Omental fat pad (tissue), 4 donors: ENCODE results near the gene NCAN. TPM values are rescaled to one million over a fixed set of nuclear protein-coding genes. Genes with fewer than 3 reads are reported as not detected.

Source experiments
- ATAC-seq: fragments of 150-250 bp; one replicate; pipeline ENCODE4 v1.9.1; 2016; ENCODE audit warnings: mild to moderate bottlenecking, moderate library complexity; ENCODE audit not compliant: low FRiP score
- DNase-seq: peaks from one replicate; pipeline ENCODE4 v3.0.0-alpha.2; 2019; ENCODE audit warnings: low spot score
- CTCF ChIP-seq, 3 donors: fragments of 450-650 bp; IDR thresholded peaks; one replicate each; pipeline ENCODE4 v1.5.1; 2016 to 2017; ENCODE audit warnings: antibody characterized with exemption in 3 of 3, mild to moderate bottlenecking in 3 of 3, moderate library complexity in 2 of 3
- small RNA-seq: library from RNA; depleted of rRNA; stranded (forward); fragments of <200 nt; gene quantifications from one replicate; pipeline ENCODE3, GENCODE V24; 2016
- total RNA-seq, 4 donors: library from RNA; depleted of rRNA; stranded (reverse); fragments of >200 nt; gene quantifications; one replicate each; pipeline ENCODE4 v1.1.0, GENCODE V29; 2016

Gene NCAN
- total RNA-seq, 4 donors from 2014 or later = not detected

DNA sequence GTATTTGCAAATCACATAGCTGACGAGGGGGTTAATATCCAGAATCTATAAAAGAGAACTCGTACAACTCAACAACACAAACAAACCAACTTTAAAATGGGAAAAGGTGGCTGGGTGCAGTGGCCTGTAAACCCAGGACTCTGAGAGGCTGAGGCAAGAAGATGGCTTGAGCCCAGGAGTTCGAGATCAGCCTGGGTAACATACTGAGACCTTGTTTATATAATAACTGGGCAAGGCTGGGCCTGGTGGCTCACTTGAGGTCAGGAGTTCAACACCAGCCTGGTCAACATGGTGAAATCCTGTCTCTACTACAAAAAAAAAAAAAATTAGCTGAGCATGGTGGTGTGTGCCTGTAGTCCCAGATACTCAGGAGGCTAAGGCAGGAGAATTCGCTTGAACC, 83.2 kb downstream of the NCAN start:
- ATAC-seq (no peak), DNase-seq (no peak)
- TF ChIP-seq CTCF (IDR thresholded peaks at IDR 0.05) = no peak

GRCh38 chr19:19296953-19297689, 85.4 kb downstream of the NCAN start:
- DNase-seq = no peak

GRCh38 chr19:19297759-19298158, 86.0 kb downstream of the NCAN start:
- DNase-seq (no peak), ATAC-seq (no peak)

More at GRCh38 chr19:19296953-19297689, 85.4 kb downstream of the NCAN start:
- no peak for TF ChIP-seq CTCF (IDR thresholded peaks at IDR 0.05)
- no peak for ATAC-seq

GRCh38 chr19:19300613-19301012, 88.9 kb downstream of the NCAN start:
- ATAC-seq (no peak), DNase-seq (no peak)
- TF ChIP-seq CTCF (IDR thresholded peaks at IDR 0.05) = no peak

More at GRCh38 chr19:19297759-19298158, 86.0 kb downstream of the NCAN start:
- no peak for TF ChIP-seq CTCF (IDR thresholded peaks at IDR 0.05)

Small RNAs within 50 kb of the gene (small RNA-seq; reads per million reads assigned to genes)
- not detected for gene RNU6-1028P

Other genes with a start within 250 kb of the NCAN start
- gene SUGP2, start 178.4 kb upstream of the NCAN start, total RNA-seq = 10 to 100 TPM; 30.3 to 54.5 (median 36.3) TPM
- 10 to 100 TPM; 16.9 to 39.5 (median 25.4) TPM for gene ARMC6, start 178.4 kb upstream of the NCAN start, total RNA-seq
- 1 to 10 TPM; 4.7 to 9.9 (median 7.4) TPM for gene SLC25A42, start 148.0 kb upstream of the NCAN start, total RNA-seq
- 10 to 100 TPM; 12.0 to 16.8 (median 15.8) TPM for gene TMEM161A, start 73.5 kb upstream of the NCAN start, total RNA-seq
- under 1 TPM in 1 of 4 donors, not detected in 3; 0.28 TPM for gene MEF2B, start 41.7 kb upstream of the NCAN start, total RNA-seq
- 10 to 100 TPM; 16.8 to 29.8 (median 19.9) TPM for gene BORCS8, start 19.8 kb upstream of the NCAN start, total RNA-seq
- gene RFXANK, start 19.7 kb upstream of the NCAN start, total RNA-seq = 10 to 100 TPM; 31.2 to 46.8 (median 42.3) TPM
- gene NR2C2AP, start 8.5 kb upstream of the NCAN start, total RNA-seq = 10 to 100 TPM in 3 of 4 donors, 1 to 10 TPM in 1; 7.9 to 22.9 (median 15.7) TPM
- under 1 TPM in 2 of 4 donors, not detected in 2; 0.31 to 0.47 TPM for gene TM6SF2, start 61.3 kb downstream of the NCAN start, total RNA-seq
- gene SUGP1, start 108.6 kb downstream of the NCAN start, total RNA-seq = 10 to 100 TPM; 22.8 to 31.2 (median 24.8) TPM
- 10 to 100 TPM; 27.6 to 78.5 (median 44.3) TPM for gene MAU2, start 108.9 kb downstream of the NCAN start, total RNA-seq
- gene GATAD2A, start 193.7 kb downstream of the NCAN start, total RNA-seq = 10 to 100 TPM; 25.9 to 80.3 (median 35.9) TPM